Mesenchymal stem cell (in vitro differentiated cells and primary cell): Measurements from ENCODE around the gene ACVR2B.

Experiments
- DNase-seq: peaks from one replicate; pipeline ENCODE4 v3.0.0-alpha.2; 2013
- H2AFZ ChIP-seq: one replicate; pipeline ENCODE4 v1.6.1; 2013; ENCODE audit warnings: low read depth, mild to moderate bottlenecking, control low read depth, inconsistent platforms, low read length, moderate library complexity
- H2AK5ac ChIP-seq: 2 replicates; pipeline ENCODE4 v1.6.1; 2013; ENCODE audit warnings: low read length, moderate library complexity, mild to moderate bottlenecking, inconsistent platforms; ENCODE audit not compliant: severe bottlenecking
- H2BK120ac ChIP-seq: one replicate; pipeline ENCODE4 v1.6.1; 2013; ENCODE audit warnings: low read depth, mild to moderate bottlenecking, inconsistent platforms, low read length, moderate library complexity
- H2BK12ac ChIP-seq, 2 experiments: one replicate each; pipeline ENCODE4 v1.6.1; 2013; ENCODE audit warnings: inconsistent platforms in 2 of 2, low read length in 2 of 2, mild to moderate bottlenecking in 2 of 2, moderate library complexity in 2 of 2, control low read depth in 1 of 2
- H2BK15ac ChIP-seq: one replicate; pipeline ENCODE4 v1.6.1; 2013; ENCODE audit warnings: mild to moderate bottlenecking, low read depth, inconsistent platforms; ENCODE audit not compliant: poor library complexity, severe bottlenecking
- H2BK5ac ChIP-seq: 2 replicates; pipeline ENCODE4 v1.6.1; 2013; ENCODE audit warnings: low read depth, mild to moderate bottlenecking, low read length, control low read depth, inconsistent platforms; ENCODE audit not compliant: poor library complexity, severe bottlenecking
- H3K14ac ChIP-seq, 2 experiments: one replicate each; pipeline ENCODE4 v1.6.1; 2013; ENCODE audit warnings: inconsistent platforms in 2 of 2, low read length in 2 of 2, control low read depth in 1 of 2, mild to moderate bottlenecking in 1 of 2, moderate library complexity in 1 of 2
- H3K18ac ChIP-seq, 2 experiments: one replicate each; pipeline ENCODE4 v1.6.1; 2013; ENCODE audit warnings: inconsistent platforms in 2 of 2, low read length in 2 of 2, control low read depth in 1 of 2, low read depth in 1 of 2, mild to moderate bottlenecking in 1 of 2
- H3K23ac ChIP-seq, 2 experiments: one replicate each; pipeline ENCODE4 v1.6.1; 2013; ENCODE audit warnings: inconsistent platforms in 2 of 2, low read length in 2 of 2, mild to moderate bottlenecking in 2 of 2, moderate library complexity in 2 of 2, control low read depth in 1 of 2
- H3K27ac ChIP-seq: 2 replicates; pipeline ENCODE4 v1.5.1; 2013; ENCODE audit warnings: mild to moderate bottlenecking, moderate library complexity, low read length, control low read depth, inconsistent platforms; ENCODE audit not compliant: poor library complexity, severe bottlenecking
- H3K27me3 ChIP-seq, 2 experiments: 2 replicates each; pipeline versions ENCODE4 v1.6.1 to v1.7.0; 2013; ENCODE audit warnings: low read length in 2 of 2, mild to moderate bottlenecking in 2 of 2, moderate library complexity in 2 of 2, control low read depth in 1 of 2, inconsistent platforms in 1 of 2; ENCODE audit not compliant: control insufficient read depth in 1 of 2, insufficient read depth in 1 of 2
- H3K36me3 ChIP-seq, 2 experiments: 2 replicates each; pipeline versions ENCODE4 v1.6.1 to v1.7.0; 2013; ENCODE audit warnings: low read length in 2 of 2, control low read depth in 1 of 2, inconsistent platforms in 1 of 2, low read depth in 1 of 2, mild to moderate bottlenecking in 1 of 2; ENCODE audit not compliant: insufficient read depth in 2 of 2, control insufficient read depth in 1 of 2
- H3K4ac ChIP-seq, 2 experiments: one replicate each; pipeline ENCODE4 v1.6.1; 2013; ENCODE audit warnings: inconsistent platforms in 2 of 2, low read length in 2 of 2, mild to moderate bottlenecking in 2 of 2, moderate library complexity in 2 of 2, control low read depth in 1 of 2, low read depth in 1 of 2
- H3K4me1 ChIP-seq: 2 replicates; pipeline ENCODE4 v1.6.1; 2013; ENCODE audit warnings: low read depth, low read length, control low read depth; ENCODE audit not compliant: control insufficient read depth, insufficient read depth
- H3K4me2 ChIP-seq: 2 replicates; pipeline ENCODE4 v1.6.1; 2013; ENCODE audit warnings: low read length, mild to moderate bottlenecking, inconsistent platforms; ENCODE audit not compliant: poor library complexity, severe bottlenecking
- H3K4me3 ChIP-seq, 2 experiments: 2 replicates each; pipeline versions ENCODE4 v1.5.1 to v1.7.0; 2013; ENCODE audit warnings: low read length in 2 of 2, mild to moderate bottlenecking in 2 of 2, control low read depth in 1 of 2, low read depth in 1 of 2; ENCODE audit not compliant: insufficient read depth in 1 of 2
- H3K79me1 ChIP-seq: replicated peaks from 2 replicates; pipeline ENCODE4 v1.6.1; 2013; ENCODE audit warnings: mild to moderate bottlenecking, control low read depth, low read length, inconsistent platforms; ENCODE audit not compliant: poor library complexity, severe bottlenecking
- H3K9ac ChIP-seq: 2 replicates; pipeline ENCODE4 v1.7.0; 2013; ENCODE audit warnings: mild to moderate bottlenecking, low read length, moderate library complexity
- H3K9me3 ChIP-seq: 2 replicates; pipeline ENCODE4 v1.7.0; 2013; ENCODE audit warnings: mild to moderate bottlenecking, low read length; ENCODE audit not compliant: control insufficient read depth
- H4K8ac ChIP-seq: one replicate; pipeline ENCODE4 v1.6.1; 2013; ENCODE audit warnings: inconsistent platforms, mild to moderate bottlenecking, low read length, moderate library complexity
- H4K91ac ChIP-seq: one replicate; pipeline ENCODE4 v1.6.1; 2013; ENCODE audit warnings: mild to moderate bottlenecking, low read length, inconsistent platforms
- WGBS: methylation state at CpG from one replicate; pipeline ENCODE4 v1.1.7; 2013; ENCODE audit warnings: mixed read lengths; 5-methylcytosine and 5-hydroxymethylcytosine counted together

Gene ACVR2B

GRCh38 chr3:38474928-38475605 lies 21.4 kb downstream of the ACVR2B start:
- Histone ChIP-seq H3K4me3 (no peak overlapping the region), H2AFZ (no peak overlapping the region), H3K9ac (no peak overlapping the region), H3K27me3 (no peaks in the 10 kb centered on the region), H2BK12ac (no peak overlapping the region), H2BK5ac (no peak overlapping the region), H2BK15ac (no peak overlapping the region), H2AK5ac (no peak overlapping the region), H3K18ac (no peak overlapping the region), H3K27ac (no peak overlapping the region), H3K23ac (no peak overlapping the region), H3K4me2 (no peak overlapping the region), H4K8ac (no peak overlapping the region), H3K4me1 (peaks cover 9% of the 10 kb centered on the region), H3K36me3 (peaks cover 0 to 22% of the 10 kb centered on the region in 2 experiments), H3K9me3 (peaks cover 5% of the 10 kb centered on the region), H3K4ac (no peak overlapping the region), H3K14ac (peak overlapping the region in 1 of 2 experiments; percentile 57), H2BK120ac (no peak overlapping the region), H3K79me1 (peaks cover 52% of the 10 kb centered on the region), H4K91ac (no peak overlapping the region)
- no peak for DNase-seq
- over 99% methylated on average over 7 of the region's 7 CpGs for WGBS

DNA sequence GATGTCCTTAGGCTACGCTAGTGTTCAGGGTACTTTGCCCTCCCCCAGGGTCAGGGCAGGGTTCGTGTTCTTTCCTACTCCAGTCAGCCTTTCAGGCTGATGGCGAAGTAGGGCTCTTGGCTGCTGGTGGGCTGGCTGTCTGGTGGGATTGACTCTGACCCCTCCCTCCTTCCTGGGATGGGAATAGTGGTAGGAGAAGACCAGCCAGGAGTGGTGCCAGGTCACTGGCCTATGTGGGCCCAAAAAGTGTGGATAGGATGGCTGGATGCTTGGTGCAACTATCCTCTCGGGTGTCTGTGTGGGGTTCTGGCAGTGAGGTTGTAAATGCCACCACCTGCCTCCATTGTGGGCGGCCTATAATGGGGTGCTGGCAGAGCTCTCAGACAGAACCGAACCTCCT lies 22.0 kb downstream of the ACVR2B start:
- no peak overlapping the region for H2BK12ac ChIP-seq
- H3K4me3 ChIP-seq = no peak overlapping the region
- H3K9me3 ChIP-seq = no peaks in the 10 kb centered on the region
- peaks cover 0 to 24% of the 10 kb centered on the region in 2 experiments for H3K36me3 ChIP-seq
- H4K8ac ChIP-seq = no peak overlapping the region
- H2BK5ac ChIP-seq = no peak overlapping the region
- no peak overlapping the region for H3K14ac ChIP-seq
- H2AK5ac ChIP-seq = no peak overlapping the region
- no peak overlapping the region for H2AFZ ChIP-seq
- H3K4me2 ChIP-seq = no peak overlapping the region
- no peak for DNase-seq
- no peak overlapping the region for H3K18ac ChIP-seq
- H3K4ac ChIP-seq = no peak overlapping the region
- no peak overlapping the region for H3K27ac ChIP-seq
- no peaks in the 10 kb centered on the region for H3K27me3 ChIP-seq
- H3K79me1 ChIP-seq = peaks cover 52% of the 10 kb centered on the region
- no peak overlapping the region for H2BK120ac ChIP-seq
- peaks cover 9% of the 10 kb centered on the region for H3K4me1 ChIP-seq
- H3K23ac ChIP-seq = no peak overlapping the region
- no peak overlapping the region for H3K9ac ChIP-seq
- WGBS = 98% methylated on average over 5 of the region's 6 CpGs
- no peak overlapping the region for H4K91ac ChIP-seq
- no peak overlapping the region for H2BK15ac ChIP-seq

DNA sequence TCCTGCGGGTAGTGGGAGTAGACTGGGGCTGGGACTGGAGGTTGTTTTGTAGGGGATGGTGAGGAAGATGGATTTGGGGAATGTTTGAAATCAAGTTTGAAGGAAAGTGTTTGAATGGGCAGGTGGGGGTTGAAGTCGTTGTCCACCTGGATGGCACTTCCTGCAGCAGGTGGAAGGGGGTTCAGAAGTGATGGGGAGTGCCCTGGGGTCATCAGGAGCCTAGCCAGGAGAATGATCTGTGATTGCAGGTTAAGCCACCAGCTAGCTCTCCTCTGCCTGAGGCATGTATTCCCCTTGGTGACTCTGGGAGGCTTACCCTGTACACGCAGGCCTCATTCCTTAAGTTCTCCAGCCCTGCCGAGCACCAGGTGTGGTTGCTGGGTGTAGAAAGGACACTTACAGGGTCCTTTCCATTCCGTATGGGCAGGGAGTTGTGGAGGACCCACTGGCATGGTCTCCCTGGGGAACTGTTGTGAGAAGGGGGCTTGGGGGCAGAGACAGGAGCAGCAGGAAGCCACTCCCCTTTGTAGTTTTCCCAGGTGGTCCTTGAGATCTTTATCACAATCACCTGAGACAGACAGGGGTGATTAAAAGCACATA lies 22.6 kb downstream of the ACVR2B start:
- Histone ChIP-seq H3K4me1 (peaks cover 9% of the 10 kb centered on the region), H3K9ac (no peak overlapping the region), H4K8ac (no peak overlapping the region), H3K27me3 (no peaks in the 10 kb centered on the region), H2BK15ac (no peak overlapping the region), H3K4me2 (no peak overlapping the region), H4K91ac (no peak overlapping the region), H2BK120ac (no peak overlapping the region), H3K36me3 (peaks cover 2 to 29% of the 10 kb centered on the region in 2 experiments), H3K27ac (no peak overlapping the region), H3K14ac (no peak overlapping the region), H3K18ac (no peak overlapping the region), H2AK5ac (no peak overlapping the region), H3K9me3 (no peaks in the 10 kb centered on the region), H3K4ac (no peak overlapping the region), H3K4me3 (no peak overlapping the region), H3K23ac (no peak overlapping the region), H2AFZ (no peak overlapping the region), H2BK5ac (no peak overlapping the region), H3K79me1 (peaks cover 51% of the 10 kb centered on the region), H2BK12ac (no peak overlapping the region)
- WGBS = 90% methylated on average over 5 of the region's 5 CpGs
- no peak for DNase-seq

DNA sequence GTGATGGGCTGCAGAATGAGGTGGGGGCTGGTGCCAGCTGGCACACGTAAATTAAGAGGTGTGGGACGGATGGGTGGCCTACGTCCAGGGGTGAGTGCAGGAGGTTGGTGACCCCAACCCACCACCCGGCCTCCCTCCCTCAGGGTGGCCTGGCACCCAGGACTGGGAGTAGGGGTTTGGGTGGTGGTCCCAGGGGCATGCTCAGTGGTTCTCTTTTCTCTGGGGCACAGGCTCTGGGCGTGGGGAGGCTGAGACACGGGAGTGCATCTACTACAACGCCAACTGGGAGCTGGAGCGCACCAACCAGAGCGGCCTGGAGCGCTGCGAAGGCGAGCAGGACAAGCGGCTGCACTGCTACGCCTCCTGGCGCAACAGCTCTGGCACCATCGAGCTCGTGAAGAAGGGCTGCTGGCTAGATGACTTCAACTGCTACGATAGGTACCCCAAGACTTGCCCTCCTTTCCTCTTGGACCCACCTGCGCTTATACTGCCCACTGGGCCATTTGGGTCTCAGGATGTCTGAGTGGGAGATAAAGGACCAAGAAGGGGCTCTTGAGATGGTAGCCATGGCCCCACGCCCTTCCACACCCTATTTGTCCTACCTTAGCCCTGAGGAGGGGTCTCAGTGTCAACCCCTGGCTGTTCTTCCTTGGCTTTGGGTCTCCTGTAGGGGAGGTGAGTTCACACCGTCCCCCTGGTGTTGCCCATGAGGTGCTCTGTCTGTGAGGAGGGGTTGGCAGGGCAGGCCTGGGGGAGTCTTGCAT lies 23.5 kb downstream of the ACVR2B start:
- H3K4me3 ChIP-seq = no peak overlapping the region
- DNase-seq = no peak
- no peak overlapping the region for H4K8ac ChIP-seq
- H3K79me1 ChIP-seq = peaks cover 46% of the 10 kb centered on the region
- no peak overlapping the region for H3K4ac ChIP-seq
- WGBS = 97% methylated on average over 16 of the region's 21 CpGs
- no peak overlapping the region for H2AK5ac ChIP-seq
- H3K4me2 ChIP-seq = no peak overlapping the region
- peaks cover 9% of the 10 kb centered on the region for H3K4me1 ChIP-seq
- no peaks in the 10 kb centered on the region for H3K9me3 ChIP-seq
- peaks cover 11 to 36% of the 10 kb centered on the region in 2 experiments for H3K36me3 ChIP-seq
- H3K23ac ChIP-seq = no peak overlapping the region
- no peak overlapping the region for H2BK12ac ChIP-seq
- no peak overlapping the region for H2BK15ac ChIP-seq
- no peak overlapping the region for H2AFZ ChIP-seq
- H3K14ac ChIP-seq = no peak overlapping the region
- no peak overlapping the region for H3K27ac ChIP-seq
- H4K91ac ChIP-seq = no peak overlapping the region
- no peak overlapping the region for H2BK120ac ChIP-seq
- no peak overlapping the region for H3K18ac ChIP-seq
- no peaks in the 10 kb centered on the region for H3K27me3 ChIP-seq
- H2BK5ac ChIP-seq = no peak overlapping the region
- H3K9ac ChIP-seq = no peak overlapping the region
